Bone marrow (tissue), 2 donors: Measurements from ENCODE around the gene STRIP1.
"Not testable (repeated sequence)": the region's sequence is repeated elsewhere in the genome, so short reads cannot be mapped to it uniquely, and the experiment has no call there.

Experiments
- DNase-seq, 2 donors: peaks; one replicate each; lab custom pipeline; 2025; lab: John Stamatoyannopoulos, UW

Gene STRIP1

DNA sequence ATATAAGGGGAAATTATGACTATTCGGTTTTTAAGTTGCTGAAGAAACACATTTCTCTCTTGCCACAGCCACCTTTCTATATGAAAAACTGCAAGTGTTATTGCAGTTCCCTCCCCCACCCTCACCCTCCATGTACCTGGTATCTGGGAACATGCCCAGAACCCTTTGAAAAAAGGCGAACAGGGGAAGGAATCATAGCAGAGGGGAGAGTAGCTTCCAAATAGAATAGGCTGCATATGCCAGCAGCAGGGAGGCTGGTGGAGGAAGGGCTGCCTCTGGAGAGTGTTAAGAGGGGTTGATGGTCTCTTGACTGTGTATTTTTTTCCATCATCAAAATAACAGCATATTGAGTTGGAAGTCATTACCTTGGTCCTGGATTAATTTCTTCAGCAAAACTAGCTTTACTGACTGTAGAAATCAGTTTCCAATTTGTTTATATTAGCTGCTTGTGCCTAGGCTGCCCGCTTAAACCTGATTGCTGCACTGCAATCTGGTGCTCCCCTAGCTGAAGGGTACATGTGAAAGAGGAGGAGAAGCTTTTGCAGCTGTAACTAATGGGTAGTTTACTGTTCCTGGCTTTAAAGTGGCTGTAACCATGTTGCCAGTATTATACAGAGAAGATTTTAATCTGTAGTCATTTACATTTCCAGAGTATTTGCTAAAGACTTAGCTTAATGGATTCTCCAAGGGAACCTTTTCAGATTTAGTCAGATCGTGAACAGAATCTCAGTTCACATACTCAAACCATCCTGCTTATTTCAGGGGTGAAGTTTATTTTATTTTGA, 27.2 kb upstream of the STRIP1 start:
- DNase-seq, result no peak

DNA sequence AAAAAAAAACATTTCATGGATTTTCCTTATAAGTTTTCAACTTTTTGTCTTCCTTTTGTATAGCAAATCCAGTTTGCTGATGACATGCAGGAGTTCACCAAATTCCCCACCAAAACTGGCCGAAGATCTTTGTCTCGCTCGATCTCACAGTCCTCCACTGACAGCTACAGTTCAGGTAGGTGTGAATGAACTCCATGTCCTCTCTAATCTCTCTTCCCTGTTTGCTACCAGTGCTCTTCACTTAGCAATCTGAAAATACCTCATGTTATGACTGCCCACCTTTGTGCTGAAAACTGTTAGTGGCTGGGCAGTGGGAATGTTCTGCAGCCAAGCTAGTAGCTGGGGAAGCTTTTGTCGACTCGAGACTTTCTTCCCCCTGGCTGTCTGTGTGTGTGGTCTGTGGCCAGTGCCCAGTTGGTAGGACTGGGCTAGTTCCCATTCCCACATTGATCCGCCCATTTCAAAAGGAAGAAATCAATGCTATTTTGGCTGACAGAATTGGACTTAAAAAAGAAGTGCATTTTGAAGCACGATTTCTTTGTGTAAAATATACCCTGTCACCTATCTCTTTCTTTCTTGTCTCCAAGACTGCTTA, 25.4 kb upstream of the STRIP1 start:
- DNase-seq, result no peak

- peak in 1 of 2 donors; percentile 81 for DNase-seq
Observed at GRCh38 chr1:110011527-110012041, 22.8 kb upstream of the STRIP1 start.

- DNase-seq, result no peak
Observed at GRCh38 chr1:110012100-110012780, 22.2 kb upstream of the STRIP1 start.

GRCh38 chr1:110017792-110018191, 16.6 kb upstream of the STRIP1 start:
- no peak for DNase-seq

GRCh38 chr1:110018396-110018795, 16.0 kb upstream of the STRIP1 start:
- no peak for DNase-seq

- no peak for DNase-seq
Observed at GRCh38 chr1:110019770-110020169, 14.7 kb upstream of the STRIP1 start.

- no peak for DNase-seq
Observed at GRCh38 chr1:110021285-110021684, 13.1 kb upstream of the STRIP1 start.

DNA sequence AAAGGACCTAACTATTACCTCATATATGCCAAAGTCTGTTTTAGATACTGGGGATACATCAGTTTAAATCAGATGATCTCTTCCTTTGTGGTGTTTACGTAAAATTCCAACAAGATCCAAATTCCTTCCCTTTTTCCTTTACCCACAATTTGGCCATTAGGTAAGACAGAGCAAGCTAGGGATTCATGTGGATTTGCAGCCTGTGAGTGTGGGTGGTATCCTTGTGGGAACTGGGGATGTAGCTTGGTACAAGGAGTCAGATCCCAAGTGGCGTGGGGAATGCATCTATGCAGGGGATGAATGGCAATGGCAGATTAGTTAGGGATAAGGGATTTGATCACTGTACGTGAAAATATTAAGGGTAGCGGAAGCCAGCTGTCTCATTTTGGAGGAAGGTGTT, 9.8 kb upstream of the STRIP1 start:
- DNase-seq, result no peak

DNA sequence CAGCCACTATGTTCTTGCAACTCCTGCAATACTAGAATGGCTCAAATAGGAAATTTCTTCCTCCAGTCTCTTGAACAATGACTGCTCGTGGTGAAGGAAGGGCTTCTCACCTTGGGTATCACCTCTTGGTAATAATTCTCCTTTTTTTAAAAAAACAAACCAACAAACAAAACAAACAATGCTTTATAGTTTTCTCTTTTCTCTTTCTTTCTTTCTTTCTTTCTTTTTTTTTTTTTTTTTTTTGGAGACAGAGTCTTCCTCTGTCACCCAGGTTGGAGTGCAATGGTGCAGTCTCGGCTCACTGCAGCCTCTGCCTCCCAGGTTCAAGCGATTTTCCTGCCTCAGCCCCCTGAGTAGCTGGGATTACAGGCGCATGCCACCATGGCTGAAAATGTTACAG, 3.7 kb upstream of the STRIP1 start:
- DNase-seq, result not testable (repeated sequence)

DNA sequence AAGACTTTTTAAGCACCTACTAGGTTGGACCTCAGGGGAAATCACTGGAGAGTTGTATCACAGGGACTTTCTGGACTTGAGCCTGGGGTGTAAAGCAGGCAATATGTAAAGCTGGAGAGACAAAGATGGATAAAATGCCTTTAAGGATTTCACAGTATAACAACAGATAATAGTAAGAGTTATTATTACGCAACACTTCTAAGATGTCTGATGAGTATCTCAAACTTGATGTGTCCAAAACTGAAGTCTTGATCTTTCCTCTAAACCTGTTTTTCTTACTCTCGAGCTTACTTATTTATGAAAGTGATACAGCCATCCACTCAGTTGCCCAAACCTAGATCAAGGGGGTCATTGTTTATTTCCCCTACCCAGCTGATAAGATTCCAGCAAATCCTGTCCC, 2.1 kb upstream of the STRIP1 start:
- DNase-seq, result no peak

DNA sequence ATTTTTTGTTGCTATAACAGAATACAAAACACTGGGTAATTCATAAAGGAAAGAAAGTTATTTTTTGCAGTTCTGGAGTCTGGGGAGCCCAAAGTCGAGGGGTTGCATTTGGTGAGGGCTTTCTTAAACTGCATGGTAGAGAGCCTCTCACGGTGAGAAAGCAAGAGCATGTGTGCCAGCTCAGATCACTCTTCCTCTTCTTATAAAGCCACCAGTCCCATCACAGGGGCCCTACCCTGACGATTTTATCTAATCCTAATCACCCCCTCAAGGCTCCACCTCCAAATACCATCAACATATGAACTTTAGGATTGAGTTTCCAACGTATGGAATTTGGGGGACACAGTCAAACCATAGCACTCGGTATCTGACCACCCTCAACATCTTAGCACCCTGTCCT, 1.0 kb upstream of the STRIP1 start:
- DNase-seq, result no peak

GRCh38 chr1:110034040-110034450, 379 bp upstream of the STRIP1 start:
- peak in 1 of 2 donors; percentile 78 for DNase-seq

DNA sequence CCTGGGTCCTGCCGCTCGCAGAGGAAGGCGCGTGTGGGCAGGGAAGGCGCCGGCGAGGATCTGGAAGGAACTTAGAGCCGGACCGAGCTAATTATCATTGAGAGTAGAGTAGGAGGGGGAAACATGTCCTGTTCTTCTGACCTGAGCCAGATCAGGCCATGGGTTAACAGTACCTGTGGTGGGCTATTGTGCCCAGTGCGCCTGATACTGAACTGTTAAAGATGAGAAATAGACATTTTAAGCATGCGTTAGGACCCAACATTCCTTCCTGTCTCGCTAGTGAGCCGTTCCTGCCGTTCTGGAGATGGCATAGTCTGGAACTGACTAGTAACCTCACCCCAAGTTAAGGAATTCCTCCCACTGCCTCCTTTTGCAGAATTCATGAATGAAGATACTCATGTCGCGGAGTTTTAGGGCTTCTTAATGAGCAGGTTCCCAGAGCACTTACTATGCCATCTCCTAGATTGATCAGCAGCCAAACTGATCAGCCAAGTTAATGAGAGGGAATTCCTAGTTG, 870 bp downstream of the STRIP1 start:
- DNase-seq, result no peak

- DNase-seq, result no peak
Observed at GRCh38 chr1:110038271-110038670, 3.8 kb downstream of the STRIP1 start.

DNA sequence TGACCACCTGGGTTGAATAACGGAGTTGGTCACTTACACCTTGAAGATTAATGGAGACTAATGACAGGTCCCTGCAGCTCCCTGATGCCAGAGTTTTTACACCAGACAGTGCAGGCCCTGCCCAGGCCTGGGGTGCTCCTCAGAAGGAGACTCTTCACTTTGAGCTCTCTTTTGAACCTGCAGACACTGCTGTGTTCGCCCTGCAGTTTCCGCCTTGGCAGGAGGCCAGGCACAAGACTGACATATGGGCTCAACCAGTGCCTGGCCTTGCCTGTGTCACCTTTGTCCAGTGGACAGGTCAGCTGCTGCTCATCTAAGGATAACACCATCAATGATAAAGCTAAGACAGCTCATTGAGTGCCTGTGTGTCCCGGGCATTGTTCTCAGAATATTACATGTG, 5.2 kb downstream of the STRIP1 start:
- no peak for DNase-seq

DNA sequence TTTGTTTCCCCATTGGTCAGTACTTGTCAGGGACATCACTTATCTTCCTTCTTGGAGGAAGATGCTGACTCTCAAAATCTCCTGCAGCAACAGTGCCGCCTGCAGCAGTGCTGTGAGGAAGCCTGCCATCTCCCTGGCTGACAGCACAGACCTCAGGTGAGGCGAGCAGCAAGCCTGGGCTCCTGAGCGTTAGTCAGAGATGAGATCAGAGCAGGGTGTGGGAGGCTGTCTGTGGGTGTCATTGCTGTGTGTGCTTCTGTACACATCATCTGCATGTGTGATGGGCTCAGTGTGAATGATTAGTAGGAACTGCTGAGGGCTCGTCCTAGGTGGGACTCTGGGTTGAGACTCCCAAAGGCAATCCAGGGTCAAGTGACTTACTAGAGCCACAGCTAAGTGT, 6.1 kb downstream of the STRIP1 start:
- no peak for DNase-seq

- no peak for DNase-seq
Observed at GRCh38 chr1:110043016-110043415, 8.6 kb downstream of the STRIP1 start.

GRCh38 chr1:110047463-110047862, 13.0 kb downstream of the STRIP1 start:
- no peak for DNase-seq

- no peak for DNase-seq
Observed at GRCh38 chr1:110048240-110048639, 13.8 kb downstream of the STRIP1 start.

DNA sequence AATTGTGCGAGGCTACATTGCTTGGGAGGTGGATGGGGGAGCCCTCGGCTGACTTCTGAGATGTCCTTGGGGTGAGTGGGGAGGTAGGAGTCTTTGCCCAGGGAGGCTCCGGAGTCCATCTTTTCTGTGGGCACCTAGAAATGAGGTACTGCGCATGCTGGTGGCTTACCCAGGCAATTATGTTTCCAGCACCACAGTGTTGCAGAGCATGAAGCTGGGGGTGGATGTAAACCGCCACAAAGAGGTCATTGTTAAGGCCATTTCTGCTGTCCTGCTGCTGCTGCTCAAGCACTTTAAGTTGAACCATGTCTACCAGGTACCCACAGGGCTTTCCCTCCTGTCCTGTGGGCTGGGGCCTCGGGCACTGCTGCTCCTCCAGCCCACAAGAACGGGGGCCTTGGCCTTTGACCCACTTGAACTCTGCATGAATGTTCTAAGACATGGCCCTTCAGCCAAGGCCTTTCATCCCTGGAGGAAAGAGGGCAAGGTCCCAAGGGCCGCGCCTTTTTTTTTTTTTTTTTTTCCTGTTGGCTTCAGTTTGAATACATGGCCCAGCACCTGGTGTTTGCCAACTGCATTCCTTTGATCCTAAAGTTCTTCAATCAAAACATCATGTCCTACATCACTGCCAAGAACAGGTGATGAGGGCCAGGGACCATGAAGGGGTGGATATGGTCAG, 14.6 kb downstream of the STRIP1 start:
- no peak for DNase-seq
